ENCODE data around the gene SHISA8.

SHISA8 gene

GRCh38 chr22:41933411-41934177 is 18.7 kb upstream of the SHISA8 start:
- no peak for DNase-seq

GRCh38 chr22:41932353-41932752 is 17.5 kb upstream of the SHISA8 start:
- no peak for DNase-seq

GRCh38 chr22:41931701-41932269 is 16.9 kb upstream of the SHISA8 start:
- DNase-seq: no peak

- DNase-seq: no peak
These were observed 14.5 kb upstream of the SHISA8 start for GRCh38 chr22:41929418-41929810.

GRCh38 chr22:41928593-41929417 is 13.9 kb upstream of the SHISA8 start:
- no peak for DNase-seq

- DNase-seq: no peak
These were observed 12.9 kb upstream of the SHISA8 start for GRCh38 chr22:41927813-41928212.

GRCh38 chr22:41925783-41926460 is 11.0 kb upstream of the SHISA8 start:
- no peak for DNase-seq

- no peak for DNase-seq
These were observed 8.9 kb upstream of the SHISA8 start for GRCh38 chr22:41923595-41924276.

- DNase-seq: no peak
These were observed 8.2 kb upstream of the SHISA8 start for GRCh38 chr22:41922940-41923594.

GRCh38 chr22:41922328-41922727 is 7.5 kb upstream of the SHISA8 start:
- no peak for DNase-seq

GRCh38 chr22:41920271-41920976 is 5.5 kb upstream of the SHISA8 start:
- no peak for DNase-seq

GRCh38 chr22:41919357-41920224 is 4.7 kb upstream of the SHISA8 start:
- DNase-seq: no peak

GRCh38 chr22:41917903-41918791 is 3.3 kb upstream of the SHISA8 start:
- no peak for DNase-seq

GRCh38 chr22:41917375-41917902 is 2.6 kb upstream of the SHISA8 start:
- no peak for DNase-seq

GRCh38 chr22:41916745-41917358 is 2.0 kb upstream of the SHISA8 start:
- no peak for DNase-seq

GRCh38 chr22:41915786-41916493 is 1.1 kb upstream of the SHISA8 start:
- no peak for DNase-seq

- no peak for DNase-seq
These were observed 251 bp downstream of the SHISA8 start for GRCh38 chr22:41914611-41915034.

All from DMS 273 treated with DMSO at 0.1 percent for 48 hours (cell line).